ENCODE data around the gene RPL7L1.

GRCh38 chr6:42845327-42845694, 34.1 kb upstream of the RPL7L1 start:
- TF ChIP-seq, protein P1, sequence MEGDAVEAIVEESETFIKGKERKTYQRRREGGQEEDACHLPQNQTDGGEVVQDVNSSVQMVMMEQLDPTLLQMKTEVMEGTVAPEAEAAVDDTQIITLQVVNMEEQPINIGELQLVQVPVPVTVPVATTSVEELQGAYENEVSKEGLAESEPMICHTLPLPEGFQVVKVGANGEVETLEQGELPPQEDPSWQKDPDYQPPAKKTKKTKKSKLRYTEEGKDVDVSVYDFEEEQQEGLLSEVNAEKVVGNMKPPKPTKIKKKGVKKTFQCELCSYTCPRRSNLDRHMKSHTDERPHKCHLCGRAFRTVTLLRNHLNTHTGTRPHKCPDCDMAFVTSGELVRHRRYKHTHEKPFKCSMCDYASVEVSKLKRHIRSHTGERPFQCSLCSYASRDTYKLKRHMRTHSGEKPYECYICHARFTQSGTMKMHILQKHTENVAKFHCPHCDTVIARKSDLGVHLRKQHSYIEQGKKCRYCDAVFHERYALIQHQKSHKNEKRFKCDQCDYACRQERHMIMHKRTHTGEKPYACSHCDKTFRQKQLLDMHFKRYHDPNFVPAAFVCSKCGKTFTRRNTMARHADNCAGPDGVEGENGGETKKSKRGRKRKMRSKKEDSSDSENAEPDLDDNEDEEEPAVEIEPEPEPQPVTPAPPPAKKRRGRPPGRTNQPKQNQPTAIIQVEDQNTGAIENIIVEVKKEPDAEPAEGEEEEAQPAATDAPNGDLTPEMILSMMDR (IDR thresholded peaks at IDR 0.05), result no peak
- no peak for TF ChIP-seq POLR2A (IDR thresholded peaks at IDR 0.05)

Data from thyroid gland (tissue), 4 donors.